Stimulated activated CD8-positive, alpha-beta memory T cell treated with anti-CD3 and anti-CD28 coated beads, Interleukin-4, amount 100 ng/mL, for 4 hours (primary cell): ENCODE results near the gene GPR132.

ENCODE experiments used
- DNase-seq, 2 donors: peaks; one replicate each; pipeline ENCODE4 v3.0.0-alpha.2; 2020; ENCODE audit warnings: low read depth in 2 of 2, low spot score in 1 of 2

Gene GPR132

GRCh38 chr14:105063056-105063455 is 2.2 kb downstream of the GPR132 start:
- DNase-seq: no peak

- DNase-seq: no peak
These were observed 3.2 kb downstream of the GPR132 start for GRCh38 chr14:105062048-105062433.

- peak in 1 of 2 donors; percentile 48 for DNase-seq
These were observed 3.7 kb downstream of the GPR132 start for GRCh38 chr14:105061428-105062047.

GRCh38 chr14:105060751-105061427 is 4.3 kb downstream of the GPR132 start:
- DNase-seq: no peak

GRCh38 chr14:105059925-105060565 is 5.2 kb downstream of the GPR132 start:
- no peak for DNase-seq

- no peak for DNase-seq
These were observed 6.0 kb downstream of the GPR132 start for GRCh38 chr14:105059035-105059924.

- DNase-seq: no peak
These were observed 6.7 kb downstream of the GPR132 start for GRCh38 chr14:105058521-105059034.

GRCh38 chr14:105056303-105056831 is 8.9 kb downstream of the GPR132 start:
- DNase-seq: no peak

GRCh38 chr14:105055736-105056302 is 9.4 kb downstream of the GPR132 start:
- no peak for DNase-seq

GRCh38 chr14:105055334-105055733 is 9.9 kb downstream of the GPR132 start:
- DNase-seq: no peak

GRCh38 chr14:105053996-105054395 is 11.2 kb downstream of the GPR132 start:
- no peak for DNase-seq

- no peak for DNase-seq
These were observed 11.8 kb downstream of the GPR132 start for GRCh38 chr14:105053421-105053820.

- DNase-seq: no peak
These were observed 13.1 kb downstream of the GPR132 start for GRCh38 chr14:105052110-105052458.

- DNase-seq: no peak
These were observed 13.8 kb downstream of the GPR132 start for GRCh38 chr14:105051182-105052109.

- no peak for DNase-seq
These were observed 14.7 kb downstream of the GPR132 start for GRCh38 chr14:105050551-105050897.

- DNase-seq: no peak
These were observed 15.3 kb downstream of the GPR132 start for GRCh38 chr14:105049753-105050550.

- no peak for DNase-seq
These were observed 17.8 kb downstream of the GPR132 start for GRCh38 chr14:105047283-105048016.

GRCh38 chr14:105046891-105047282 is 18.3 kb downstream of the GPR132 start:
- DNase-seq: no peak
